SK-N-MC (cell line): ENCODE results near the gene HBG1.
"Not testable (repeated sequence)": the region's sequence is repeated elsewhere in the genome, so short reads cannot be mapped to it uniquely, and the experiment has no call there.

Experiments
- EZH2 ChIP-seq: fragments of 200-600 bp; sonication (generic); IDR thresholded peaks from one replicate; pipeline ENCODE4 v1.6.1; 2017; ENCODE audit warnings: antibody characterized with exemption
- POLR2AphosphoS5 ChIP-seq: IDR thresholded peaks from 2 replicates; pipeline ENCODE4 v1.6.1; 2012; ENCODE audit warnings: mild to moderate bottlenecking, low read depth, low read length, borderline replicate concordance

GRCh38 chr11:5294342-5294995 is 44.8 kb upstream of the HBG1 start:
- not testable (repeated sequence) for TF ChIP-seq POLR2AphosphoS5, EZH2
